Stimulated activated CD4-positive, alpha-beta T cell treated with anti-CD3 and anti-CD28 coated beads, Interleukin-15, amount 100 ng/mL, for 1 hour (primary cell): ENCODE measurements around the gene PIP5K1B.

Source experiments
- DNase-seq, 2 donors: peaks; one replicate each; pipeline ENCODE4 v3.0.0-alpha.2; 2020; ENCODE audit warnings: low read depth in 1 of 2, low spot score in 1 of 2

Gene PIP5K1B

GRCh38 chr9:68706363-68707201 lies 1.5 kb downstream of the PIP5K1B start:
- no peak for DNase-seq

DNA sequence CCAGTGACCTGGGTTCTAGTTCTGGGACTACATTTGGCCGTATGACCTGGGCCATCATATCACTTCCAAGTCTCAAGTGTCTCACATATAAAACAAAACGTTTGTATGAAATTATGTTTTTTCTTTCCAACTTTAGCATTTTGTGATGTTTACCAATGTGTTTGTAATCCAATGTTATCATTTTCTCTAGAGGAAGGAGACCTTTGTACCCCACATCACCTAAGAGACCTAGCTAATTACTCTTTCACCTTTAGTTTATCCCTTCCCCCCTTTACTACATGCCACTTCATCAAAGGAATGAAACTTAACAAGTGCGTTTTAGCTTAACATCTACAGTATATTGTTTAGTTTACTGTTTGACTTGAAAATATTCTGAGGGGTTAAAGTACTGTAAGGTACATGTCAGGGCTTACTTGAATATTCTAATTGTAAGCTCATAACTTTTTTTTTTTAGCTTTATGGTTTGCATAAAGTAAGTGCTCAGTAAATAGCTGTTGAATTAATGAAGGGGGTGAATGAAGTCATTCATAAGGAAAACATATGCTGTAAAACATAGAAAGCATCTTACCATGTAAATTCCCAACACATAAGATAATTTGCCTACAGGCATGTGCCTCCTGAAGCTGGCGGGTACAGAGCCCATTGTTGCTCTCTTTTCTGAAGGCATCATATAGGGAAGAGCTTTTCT lies 2.9 kb downstream of the PIP5K1B start:
- no peak for DNase-seq

- DNase-seq: no peak
Observed at GRCh38 chr9:68708513-68708912, 3.5 kb downstream of the PIP5K1B start.

- no peak for DNase-seq
Observed at GRCh38 chr9:68709291-68710110, 4.5 kb downstream of the PIP5K1B start.

- no peak for DNase-seq
Observed at GRCh38 chr9:68710111-68710471, 5.1 kb downstream of the PIP5K1B start.

- DNase-seq: no peak
Observed at GRCh38 chr9:68711281-68711680, 6.2 kb downstream of the PIP5K1B start.

- DNase-seq: no peak
Observed at GRCh38 chr9:68711932-68712331, 6.9 kb downstream of the PIP5K1B start.

DNA sequence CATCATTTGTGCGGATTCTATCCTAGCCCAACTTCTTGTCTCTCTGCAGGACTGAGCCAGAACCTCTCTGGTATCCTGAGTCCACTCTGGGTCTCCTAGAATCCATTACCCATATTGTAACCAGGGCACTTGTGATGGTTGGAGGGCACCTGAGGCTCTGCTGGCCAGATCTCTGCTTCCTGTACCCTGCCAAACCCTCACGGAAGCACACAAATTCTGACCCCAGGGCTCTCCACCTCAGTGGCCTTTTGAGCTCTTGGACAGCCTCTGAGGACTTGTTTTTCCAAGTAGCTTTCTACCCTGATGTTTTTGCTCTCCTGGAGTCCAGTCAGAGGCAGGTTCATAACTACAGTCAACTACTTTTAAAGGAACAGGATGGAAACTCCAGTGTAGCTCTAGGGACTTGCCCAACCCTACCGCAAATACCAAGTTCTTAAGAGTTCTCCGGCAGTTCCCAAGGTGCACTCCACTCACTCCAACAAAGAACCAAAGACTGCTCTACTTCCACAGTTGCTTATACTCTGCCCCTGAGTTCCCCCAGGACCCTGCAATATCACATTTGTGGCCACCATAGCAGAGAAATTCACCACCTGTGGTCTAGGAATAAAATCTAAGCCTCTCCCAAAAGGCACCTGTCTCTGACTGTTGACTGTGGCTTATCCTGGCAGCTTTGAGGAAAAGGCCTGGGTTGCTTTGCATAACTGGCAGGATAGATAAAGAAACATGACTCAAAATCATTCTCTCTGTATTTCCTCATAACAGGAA lies 9.6 kb downstream of the PIP5K1B start:
- no peak for DNase-seq

DNA sequence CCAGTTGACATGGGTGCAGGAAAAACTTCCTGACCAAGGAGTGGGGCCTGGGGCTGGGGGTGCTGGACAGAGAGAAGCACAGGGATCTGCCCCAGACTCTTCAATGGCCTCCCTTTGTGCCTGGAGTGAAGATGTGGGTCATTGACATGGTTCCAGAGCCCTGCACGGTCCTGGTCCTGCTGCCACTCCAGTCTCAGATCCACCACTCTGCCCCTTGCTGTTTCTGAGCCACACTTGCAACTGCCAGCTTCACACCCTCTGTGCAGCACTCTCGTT lies 10.1 kb downstream of the PIP5K1B start:
- no peak for DNase-seq

GRCh38 chr9:68717552-68718443 lies 12.8 kb downstream of the PIP5K1B start:
- DNase-seq: no peak

- no peak for DNase-seq
Observed at GRCh38 chr9:68719847-68720246, 14.8 kb downstream of the PIP5K1B start.

DNA sequence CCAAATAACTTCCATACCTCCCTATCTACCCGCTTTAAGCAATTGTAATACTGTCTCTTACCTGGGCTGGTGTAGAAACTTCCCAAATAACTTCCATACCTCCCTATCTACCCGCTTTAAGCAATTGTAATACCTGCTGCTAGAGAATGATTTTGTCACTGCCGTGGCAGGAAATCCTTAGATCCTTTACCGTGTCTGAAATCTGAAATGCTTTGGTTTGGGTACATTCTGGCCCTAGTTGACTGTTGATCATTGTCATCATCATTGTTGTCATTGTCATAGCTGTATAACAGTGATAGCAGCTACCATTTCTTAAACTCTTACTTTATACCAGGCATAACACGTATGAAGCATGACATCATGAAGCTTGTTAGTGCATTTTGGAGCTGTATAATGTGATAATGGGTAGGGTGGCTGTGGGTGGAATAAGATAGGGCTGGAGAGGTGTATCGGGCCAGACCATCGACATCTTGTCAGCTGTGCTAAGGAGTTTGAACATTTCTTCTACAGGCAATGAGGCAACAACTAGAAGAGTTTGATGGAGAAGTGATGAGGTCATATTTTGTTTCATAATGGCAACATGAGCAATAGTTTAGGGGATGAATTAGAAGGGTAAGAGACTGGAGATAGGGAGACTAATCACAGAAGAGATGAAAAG lies 15.7 kb downstream of the PIP5K1B start:
- no peak for DNase-seq

DNA sequence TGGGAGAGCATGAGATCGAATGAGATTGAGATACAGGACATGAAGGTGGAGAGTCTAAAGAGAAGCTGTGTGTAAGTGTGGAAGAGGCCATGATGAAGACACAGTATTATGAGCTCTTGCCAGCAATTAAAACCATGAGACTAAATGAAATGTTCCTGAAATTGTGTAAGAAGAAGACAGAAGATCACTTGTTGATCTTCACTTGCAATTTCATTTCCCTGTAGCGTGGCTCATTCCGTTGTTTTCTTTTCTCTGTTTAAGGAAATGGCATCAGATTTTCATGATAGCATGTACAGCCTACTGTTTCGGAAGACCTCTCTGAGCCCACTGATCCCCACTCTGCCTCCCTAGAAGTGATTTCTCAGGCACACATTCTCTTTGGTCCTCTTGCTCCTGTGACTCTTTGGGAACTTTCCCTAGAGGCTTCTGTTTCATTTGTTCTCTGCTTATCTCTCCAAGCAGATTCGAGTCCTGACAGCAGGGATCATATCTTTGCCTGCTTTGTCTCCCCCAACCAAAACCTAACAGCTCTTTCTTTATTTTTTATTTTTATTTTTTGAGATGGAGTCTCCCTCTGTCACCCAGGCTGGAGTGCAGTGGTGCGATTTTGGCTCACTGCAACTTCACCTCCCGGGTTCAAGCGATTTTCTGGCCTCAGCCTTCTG lies 16.8 kb downstream of the PIP5K1B start:
- DNase-seq: no peak

DNA sequence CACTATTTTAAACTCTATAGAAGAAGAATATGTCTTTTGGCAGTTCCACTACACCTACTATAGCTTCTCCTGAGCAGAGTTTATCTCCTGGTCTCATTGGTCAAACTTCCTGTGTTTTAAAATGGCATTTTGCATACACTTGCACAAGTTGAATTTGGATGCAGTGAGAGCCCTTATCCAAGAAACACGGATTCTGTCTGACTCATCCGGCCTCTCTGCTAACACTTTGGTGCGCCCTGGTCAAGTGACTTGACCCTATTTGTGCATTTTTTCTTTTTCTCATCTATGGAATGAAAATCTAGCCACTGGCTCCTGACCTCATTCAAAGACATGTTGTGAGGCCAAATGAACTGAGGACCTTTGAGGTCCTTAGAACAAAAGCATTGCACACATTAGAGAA lies 20.0 kb downstream of the PIP5K1B start:
- DNase-seq: no peak

DNA sequence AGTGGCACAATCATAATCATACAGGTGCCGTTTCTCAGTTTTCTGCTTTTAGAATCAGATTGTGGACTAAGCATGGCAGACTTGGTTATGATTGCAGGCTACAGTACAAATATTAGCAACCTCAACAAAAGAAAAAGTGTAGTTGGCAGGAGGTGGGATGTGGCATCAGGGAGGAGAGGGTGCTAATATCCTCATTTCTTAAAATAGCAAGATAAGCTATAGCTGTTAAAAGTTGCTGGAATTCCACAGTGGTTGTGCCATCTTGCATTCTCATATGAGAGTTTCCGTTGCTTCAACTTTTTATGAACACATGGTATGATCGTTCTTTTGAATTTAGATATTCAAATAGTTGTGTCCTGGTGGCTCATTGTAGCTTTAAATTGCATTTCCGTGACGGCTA lies 21.4 kb downstream of the PIP5K1B start:
- DNase-seq: no peak

DNA sequence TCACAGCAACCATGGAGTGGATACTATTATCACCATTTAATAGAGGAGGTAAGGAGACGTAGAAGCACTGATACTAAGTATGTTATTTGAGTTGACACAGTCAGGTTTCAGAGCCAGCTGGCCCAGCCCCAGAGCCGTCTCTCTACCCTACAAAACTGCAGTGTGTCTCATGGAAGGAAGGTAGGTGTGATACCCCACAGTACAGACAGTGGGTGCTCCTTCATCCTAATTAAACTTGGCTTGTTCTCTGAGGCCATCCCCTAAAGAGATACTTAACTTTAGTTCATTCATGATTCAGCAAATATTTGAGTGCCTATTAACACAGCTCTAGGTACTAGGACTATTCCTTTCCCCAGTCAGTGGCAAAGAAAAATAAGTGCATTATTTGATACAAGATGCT lies 22.6 kb downstream of the PIP5K1B start:
- DNase-seq: no peak

DNA sequence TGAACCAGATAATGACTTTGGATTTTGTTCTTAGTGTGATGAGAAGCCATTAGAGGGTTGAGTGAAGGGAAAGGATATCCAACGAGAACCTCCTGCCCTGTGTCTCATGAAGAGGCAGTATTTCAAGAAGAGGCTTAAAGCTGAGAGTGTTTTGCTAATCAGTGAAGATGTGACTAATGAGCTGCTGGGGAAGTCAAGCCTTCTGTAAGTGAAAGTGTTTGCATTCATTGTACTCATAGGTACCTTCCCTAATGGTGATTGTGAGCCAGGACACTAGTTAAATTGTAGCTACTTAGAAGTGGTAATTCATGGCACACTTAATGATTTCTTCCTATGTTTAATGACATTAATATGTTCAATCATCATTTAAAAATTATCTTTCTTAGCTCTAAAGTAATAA lies 23.7 kb downstream of the PIP5K1B start:
- DNase-seq: no peak

DNA sequence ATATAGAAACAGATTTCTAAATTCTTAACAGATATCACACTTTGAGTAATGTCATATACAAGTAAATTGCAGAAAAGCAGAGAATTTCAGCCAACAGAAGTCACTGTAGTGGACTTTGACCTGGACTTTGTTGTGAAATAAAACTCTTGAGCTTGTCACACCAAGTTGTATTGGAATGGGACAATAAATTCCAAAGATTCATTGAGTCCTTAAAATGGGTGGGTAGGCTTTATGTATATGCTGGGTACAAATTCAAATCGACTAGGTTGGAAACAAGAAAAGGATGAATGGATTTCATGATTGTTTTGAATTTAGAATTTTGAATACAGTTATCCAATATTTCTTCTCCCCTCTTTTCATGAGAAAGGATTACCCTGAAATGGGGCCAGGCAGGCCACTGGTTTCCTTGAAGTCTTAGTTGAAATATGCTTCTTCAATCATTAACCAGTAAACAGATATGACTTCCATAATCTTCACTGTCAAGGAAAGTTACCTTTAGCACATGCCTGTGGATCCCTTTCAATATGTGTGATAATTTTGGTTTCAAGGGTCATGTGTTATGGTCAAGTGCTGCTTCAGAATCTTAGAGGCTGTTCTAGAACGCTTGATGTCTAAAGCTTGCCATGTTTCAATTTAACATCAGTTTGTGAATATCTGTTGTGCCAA lies 25.7 kb downstream of the PIP5K1B start:
- DNase-seq: no peak

GRCh38 chr9:68731857-68732256 lies 26.8 kb downstream of the PIP5K1B start:
- DNase-seq: no peak
